ENCODE results near the gene SCLT1.

GRCh38 chr4:128841402-128841801, 251.9 kb downstream of the SCLT1 start:
- TF ChIP-seq CTCF (IDR thresholded peaks at IDR 0.05) (no peak), POLR2A (IDR thresholded peaks at IDR 0.05) (no peak)
